ENCODE data around the gene GRID2. TPM values are rescaled to one million over a fixed set of nuclear protein-coding genes. Genes with fewer than 3 reads are reported as not detected.

The GRID2 gene
- total and polyA plus RNA-seq, 12 donors, result 0.01 to 0.07 (median 0.07) TPM; not detected in 9

- no peak for DNase-seq
- H3K27me3 ChIP-seq, result no peaks in the 10 kb centered on the region
- H3K4me3 ChIP-seq, result no peak overlapping the region
- no peak for ATAC-seq
- no peak overlapping the region for H3K27ac ChIP-seq
- no peaks in the 10 kb centered on the region for H3K36me3 ChIP-seq
- H3K4me1 ChIP-seq, result peaks cover 0 to 14% (median 0%) of the 10 kb centered on the region in 9 donors
- WGBS, 2 donors, result 77 to 81% methylated on average over 2 of the region's 2 CpGs
- intact Hi-C loops (cut with DNase I), result no loop called here
- TF ChIP-seq CTCF (IDR thresholded peaks at IDR 0.05), result no peak
- H3K9me3 ChIP-seq, result no peaks in the 10 kb centered on the region
These were observed 1509.3 kb downstream of the GRID2 start for GRCh38 chr4:93813092-93813491.

- ATAC-seq (no peak), DNase-seq (no peak)
- no peak for TF ChIP-seq CTCF (IDR thresholded peaks at IDR 0.05)
- H3K36me3 ChIP-seq, result no peaks in the 10 kb centered on the region
- no peak overlapping the region for H3K27ac ChIP-seq
- intact Hi-C loops (cut with DNase I), result no loop called here
- 80 to 83% methylated on average over 3 of the region's 3 CpGs for WGBS, 2 donors
- peaks cover 0 to 14% (median 0%) of the 10 kb centered on the region in 9 donors for H3K4me1 ChIP-seq
- H3K27me3 ChIP-seq, result no peaks in the 10 kb centered on the region
- H3K4me3 ChIP-seq, result no peak overlapping the region
- H3K9me3 ChIP-seq, result no peaks in the 10 kb centered on the region
These were observed 1510.4 kb downstream of the GRID2 start for GRCh38 chr4:93814141-93814540.

- peak in 2 of 8 donors; percentile 18 to 76 for ATAC-seq
- peaks cover 0 to 12% (median 0%) of the 10 kb centered on the region in 9 donors for H3K4me1 ChIP-seq
- WGBS, 2 donors, result 30 to 54% methylated on average over 4 of the region's 4 CpGs
- no peaks in the 10 kb centered on the region for H3K36me3 ChIP-seq
- TF ChIP-seq CTCF (IDR thresholded peaks at IDR 0.05), result no peak
- H3K27ac ChIP-seq, result no peak overlapping the region
- intact Hi-C loops (cut with DNase I), result no loop called here
- H3K4me3 ChIP-seq, result no peak overlapping the region
- peak in 1 of 2 donors; percentile 29 for DNase-seq
- no peaks in the 10 kb centered on the region for H3K27me3 ChIP-seq
- H3K9me3 ChIP-seq, result no peaks in the 10 kb centered on the region
These were observed 1511.0 kb downstream of the GRID2 start for GRCh38 chr4:93814722-93815121.

Data from heart right ventricle (tissue), 16 donors.